Left ventricle myocardium inferior (tissue), 1 donor: Measurements from ENCODE around the gene B3GAT1. TPM values are rescaled to one million over a fixed set of nuclear protein-coding genes. Genes with fewer than 3 reads are reported as not detected.

Source experiments
- DNase-seq: peaks from one replicate; pipeline ENCODE4 v3.0.0-alpha.2; 2020
- H3K27ac ChIP-seq: fragments of 200-600 bp; replicated peaks from 2 replicates; pipeline ENCODE4 v1.8.0; 2021
- H3K27me3 ChIP-seq: fragments of 200-600 bp; 2 replicates; pipeline ENCODE4 v1.8.0; 2021; ENCODE audit warnings: low read depth
- H3K36me3 ChIP-seq: fragments of 200-600 bp; 2 replicates; pipeline ENCODE4 v1.8.0; 2021
- H3K4me1 ChIP-seq: fragments of 200-600 bp; 2 replicates; pipeline ENCODE4 v1.8.0; 2021
- H3K4me3 ChIP-seq: fragments of 200-600 bp; 2 replicates; pipeline ENCODE4 v1.8.0; 2021; ENCODE audit warnings: mild to moderate bottlenecking, moderate library complexity
- H3K9me3 ChIP-seq: fragments of 200-600 bp; replicated peaks from 2 replicates; pipeline ENCODE4 v1.8.0; 2021
- CTCF ChIP-seq: fragments of 200-600 bp; IDR thresholded peaks from 2 replicates; pipeline ENCODE4 v1.8.0; 2021; ENCODE audit warnings: antibody characterized with exemption, mild to moderate bottlenecking, borderline replicate concordance
- intact Hi-C: fragments of 100-400 bp; cut with micrococcal nuclease; formaldehyde crosslinking; loops from one replicate; pipeline ENCODE4 v1.11.0; 2022
- total RNA-seq: library from RNA; stranded (reverse); fragmentation: NEBNext Ultra II Directional; extraction: Animal tissue kit (Norgen Biotek cat#: 25700); gene quantifications from one replicate; pipeline ENCODE4 v1.2.1, GENCODE V29; 2021
- donor health status: DM: no; HTN: yes; CAD: no; lungs with severe emphysema.

B3GAT1 gene
- total RNA-seq, 1 donor from 2014 or later, result 0.08 TPM

- intact Hi-C loops, result no loop called here
- Histone ChIP-seq H3K27me3 (peaks cover 66% of the 10 kb centered on the region), H3K4me1 (no peaks in the 10 kb centered on the region), H3K27ac (no peak overlapping the region), H3K36me3 (no peaks in the 10 kb centered on the region), H3K9me3 (no peaks in the 10 kb centered on the region), H3K4me3 (no peak overlapping the region)
- TF ChIP-seq CTCF, result no peak
- DNase-seq, result no peak
Measured at GRCh38 chr11:134372536-134372935, 39.5 kb downstream of the B3GAT1 start.

DNA sequence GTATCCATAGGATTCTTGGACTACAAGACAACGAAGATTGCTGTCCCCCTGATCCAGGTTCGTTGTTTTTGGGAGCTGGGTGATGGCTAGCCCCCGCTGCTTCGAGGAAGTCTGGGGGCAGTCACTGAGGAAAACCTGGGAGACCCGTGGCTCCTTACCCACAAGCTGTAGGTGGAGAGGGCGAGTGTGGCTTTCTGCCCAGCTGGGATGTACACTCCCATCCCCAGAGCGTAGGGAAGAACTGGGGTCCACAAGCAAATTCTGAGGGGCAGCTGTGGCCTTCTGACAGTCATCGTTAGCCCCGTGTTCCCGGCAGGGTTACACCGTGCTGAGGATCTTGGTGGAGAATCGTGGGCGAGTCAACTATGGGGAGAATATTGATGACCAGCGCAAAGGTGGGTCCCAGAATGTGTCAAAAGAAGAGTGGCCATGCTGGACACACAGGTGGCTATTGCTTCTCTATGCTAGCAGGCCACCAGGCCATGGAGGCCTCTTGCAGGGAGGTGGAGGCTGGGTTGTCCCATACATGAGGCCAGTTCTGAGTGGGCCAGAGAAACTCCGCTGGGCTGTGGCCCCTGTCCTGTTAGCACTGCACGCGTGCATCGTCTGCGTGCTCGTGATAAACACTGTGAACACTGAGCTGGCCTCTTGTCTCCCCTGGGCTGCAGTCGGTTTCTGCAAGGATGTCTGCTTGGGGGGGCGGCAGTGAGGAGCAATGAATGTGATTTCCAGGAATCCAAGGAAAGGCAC is 40.4 kb downstream of the B3GAT1 start:
- intact Hi-C loops, result no loop called here
- Histone ChIP-seq H3K36me3 (no peaks in the 10 kb centered on the region), H3K27me3 (peaks cover 58% of the 10 kb centered on the region), H3K27ac (no peak overlapping the region), H3K4me3 (no peak overlapping the region), H3K4me1 (no peaks in the 10 kb centered on the region), H3K9me3 (no peaks in the 10 kb centered on the region)
- no peak for TF ChIP-seq CTCF
- no peak for DNase-seq

GRCh38 chr11:134370526-134371435 is 41.3 kb downstream of the B3GAT1 start:
- Histone ChIP-seq H3K36me3 (no peaks in the 10 kb centered on the region), H3K27me3 (peaks cover 52% of the 10 kb centered on the region), H3K27ac (no peak overlapping the region), H3K4me1 (no peaks in the 10 kb centered on the region), H3K4me3 (no peak overlapping the region), H3K9me3 (no peaks in the 10 kb centered on the region)
- no peak for DNase-seq
- TF ChIP-seq CTCF, result no peak
- intact Hi-C loops, result no loop called here

DNA sequence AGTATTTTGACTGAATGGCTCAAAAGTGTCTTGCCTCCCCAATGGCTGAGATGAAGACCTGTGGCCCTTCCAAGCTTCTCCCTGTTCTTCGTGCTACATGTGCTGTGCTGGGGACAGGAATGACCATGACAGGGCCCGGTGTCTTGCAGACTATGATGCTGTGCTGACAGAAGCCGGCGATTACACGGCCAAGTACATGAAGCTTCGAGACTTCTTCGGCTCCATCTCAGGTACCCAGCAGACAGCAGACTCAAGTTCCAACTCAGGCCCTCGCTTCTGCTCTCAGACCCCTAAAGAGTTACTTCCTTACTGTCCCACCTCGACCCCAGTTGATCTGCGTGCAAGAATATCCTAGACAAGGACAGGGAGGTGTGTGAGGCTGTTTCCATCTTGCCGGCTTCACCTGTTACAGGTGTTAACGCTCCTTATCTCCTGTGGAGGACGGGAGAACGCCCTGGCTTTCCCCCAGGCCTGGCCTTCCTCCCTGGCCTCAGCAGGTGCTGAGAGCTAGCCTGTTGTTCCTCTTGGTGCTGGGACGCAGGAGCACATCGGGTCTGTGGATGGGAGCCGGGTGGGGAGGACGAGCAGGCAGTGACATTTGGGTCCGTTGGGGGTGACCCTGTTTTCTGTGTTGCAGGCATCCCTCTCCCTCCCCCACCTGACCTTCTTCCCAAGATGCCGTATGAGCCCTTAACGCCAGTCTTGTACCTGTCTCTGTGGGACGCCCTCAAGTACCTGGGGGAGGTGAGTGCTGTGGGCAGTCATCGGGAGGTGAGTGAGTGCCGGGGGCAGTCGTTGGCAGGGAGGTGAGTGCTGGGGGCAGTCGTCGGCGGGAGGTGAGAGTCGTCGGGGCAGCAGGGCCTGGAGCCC is 42.2 kb downstream of the B3GAT1 start:
- no peak for TF ChIP-seq CTCF
- Histone ChIP-seq H3K9me3 (no peaks in the 10 kb centered on the region), H3K27me3 (peaks cover 51% of the 10 kb centered on the region), H3K27ac (no peak overlapping the region), H3K36me3 (no peaks in the 10 kb centered on the region), H3K4me3 (no peak overlapping the region), H3K4me1 (no peaks in the 10 kb centered on the region)
- intact Hi-C loops, result no loop called here
- no peak for DNase-seq

DNA sequence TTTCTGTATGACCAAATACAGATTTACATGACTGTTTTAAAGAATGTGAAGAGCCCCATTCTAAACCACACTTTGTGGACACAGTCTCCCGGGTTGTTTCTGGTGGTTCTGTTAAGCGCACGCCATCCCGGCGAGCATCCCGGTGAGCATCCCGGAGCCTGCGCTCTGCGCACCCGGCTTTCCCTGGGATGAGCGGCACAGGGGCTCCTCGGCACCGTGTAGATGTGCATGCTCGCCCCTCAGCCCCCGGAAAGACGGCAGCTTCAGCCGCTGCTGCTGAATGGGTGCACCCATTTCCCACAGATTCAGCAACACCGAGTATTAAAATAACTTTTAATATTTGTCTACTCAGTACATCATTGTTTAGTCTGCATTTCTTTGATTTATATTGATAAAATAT is 44.3 kb downstream of the B3GAT1 start:
- no peaks in the 10 kb centered on the region for H3K9me3 ChIP-seq
- no peak for TF ChIP-seq CTCF
- H3K27ac ChIP-seq, result no peak overlapping the region
- H3K4me3 ChIP-seq, result no peak overlapping the region
- H3K36me3 ChIP-seq, result no peaks in the 10 kb centered on the region
- H3K27me3 ChIP-seq, result peaks cover 56% of the 10 kb centered on the region
- intact Hi-C loops, result no loop called here
- no peaks in the 10 kb centered on the region for H3K4me1 ChIP-seq
- DNase-seq, result no peak
